Measurements from ENCODE around the gene MBD3L3.

DNA sequence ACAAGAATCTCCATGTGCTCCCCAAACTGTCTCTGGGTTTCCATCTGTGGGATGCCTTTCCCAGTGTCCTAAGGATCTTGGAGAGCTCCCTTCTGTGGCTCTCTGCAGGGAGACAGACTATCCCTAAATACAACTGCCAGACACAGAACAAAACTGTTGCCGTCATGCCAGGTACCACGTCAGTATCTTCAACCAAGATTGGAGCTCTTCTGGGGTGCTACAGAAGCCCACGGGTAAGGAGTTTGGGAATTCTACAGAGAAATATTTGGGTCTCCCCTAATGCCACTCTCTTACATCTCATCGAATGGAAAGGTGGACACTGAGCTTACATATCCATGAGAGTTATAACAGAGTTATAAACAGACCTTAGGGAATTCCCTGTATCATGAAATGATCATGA lies 4.9 kb upstream of the MBD3L3 start:
- TF ChIP-seq CTCF (IDR thresholded peaks at IDR 0.05; ENCODE audit: extremely low read depth in 1 of 2, insufficient read depth in 1 of 2, low read depth in 1 of 2, low read length in 2 of 2) (no peak), EZH2 (IDR thresholded peaks at IDR 0.05; ENCODE audit: borderline replicate concordance, low read depth, low read length, severe bottlenecking) (no peak), MAX (IDR thresholded peaks at IDR 0.05; ENCODE audit: insufficient read depth, insufficient read length) (no peak)

All from endothelial cell of umbilical vein (primary cell).